ENCODE data around the gene DHCR24.
"Not testable (repeated sequence)": the region's sequence is repeated elsewhere in the genome, so short reads cannot be mapped to it uniquely, and the experiment has no call there.

DHCR24 gene

DNA sequence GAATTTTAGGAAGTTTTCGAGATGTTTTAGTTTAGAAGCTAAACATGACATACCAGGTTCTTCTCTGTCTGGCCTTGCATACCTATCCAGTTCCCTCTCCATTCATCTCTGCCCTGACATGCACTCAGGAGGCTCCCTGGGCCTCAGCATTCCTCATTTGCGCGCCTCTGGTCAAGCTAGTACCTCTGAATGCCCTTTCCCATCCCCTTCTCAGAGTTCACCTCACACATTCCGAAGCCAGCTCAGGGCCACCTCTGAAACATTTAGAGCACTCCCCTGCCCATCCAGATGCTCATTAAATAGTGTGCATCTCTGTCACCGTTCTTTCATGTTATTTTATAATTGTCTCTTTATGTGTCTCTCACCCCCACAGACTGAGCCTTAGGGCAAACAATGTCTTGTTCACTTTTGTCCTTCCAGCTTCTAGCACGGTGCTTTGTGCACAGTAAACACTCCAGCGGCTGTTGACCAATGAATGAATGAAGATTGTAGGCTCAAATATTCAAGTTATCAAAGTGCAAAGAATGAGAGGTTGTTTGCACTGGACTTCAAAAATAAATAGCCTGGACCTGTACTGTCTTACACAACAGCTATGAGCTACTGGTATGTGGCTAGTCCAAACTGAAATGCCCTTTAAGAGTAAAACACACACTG is 1.2 kb upstream of the DHCR24 start:
- no peak for DNase-seq

- no peak for DNase-seq
Observed at GRCh38 chr1:54887665-54888071, 673 bp upstream of the DHCR24 start.

GRCh38 chr1:54885807-54886723 is 930 bp downstream of the DHCR24 start:
- DNase-seq: no peak

DNA sequence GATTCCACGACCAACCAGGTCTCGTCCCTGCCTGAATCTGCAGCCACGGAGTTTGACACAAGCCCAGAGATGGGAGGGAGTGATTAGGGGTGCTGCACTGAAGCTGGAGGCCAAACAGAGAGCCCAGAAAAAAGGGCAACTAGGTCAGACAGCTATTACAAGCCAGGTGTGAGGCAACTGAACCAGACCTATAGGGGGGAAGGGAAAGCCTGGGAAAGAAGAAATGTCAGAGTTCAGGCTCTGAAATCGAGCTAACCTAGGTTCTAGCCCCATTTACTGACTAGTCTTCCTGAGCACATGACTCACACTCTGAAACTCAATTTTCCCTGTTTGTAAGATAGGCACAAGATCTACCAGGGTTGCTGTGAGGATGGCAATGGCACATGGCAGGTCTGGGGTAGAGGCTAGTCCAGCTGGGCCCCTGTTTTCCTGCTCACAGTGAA is 1.7 kb downstream of the DHCR24 start:
- no peak for DNase-seq

DNA sequence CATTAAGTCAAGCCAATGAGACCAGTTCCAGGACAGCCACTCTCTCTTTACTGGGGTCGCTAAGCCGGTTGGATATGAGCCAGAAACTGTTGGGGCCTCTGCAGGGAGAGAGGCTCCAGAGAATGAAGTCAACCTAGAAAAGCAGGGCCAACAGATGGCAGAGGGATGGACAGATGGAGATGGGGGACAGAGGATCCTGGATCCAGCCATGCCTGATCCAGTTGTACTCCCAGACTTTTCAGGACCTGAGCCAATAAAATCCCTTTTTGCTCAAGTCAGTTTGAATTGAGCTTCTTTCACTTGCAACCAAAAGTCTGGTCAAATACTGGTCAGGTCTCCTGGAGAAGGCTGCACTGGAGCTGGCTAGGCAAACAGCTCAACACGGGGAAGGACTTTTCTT is 2.2 kb downstream of the DHCR24 start:
- no peak for DNase-seq

- DNase-seq: no peak
Observed at GRCh38 chr1:54884135-54884586, 2.8 kb downstream of the DHCR24 start.

DNA sequence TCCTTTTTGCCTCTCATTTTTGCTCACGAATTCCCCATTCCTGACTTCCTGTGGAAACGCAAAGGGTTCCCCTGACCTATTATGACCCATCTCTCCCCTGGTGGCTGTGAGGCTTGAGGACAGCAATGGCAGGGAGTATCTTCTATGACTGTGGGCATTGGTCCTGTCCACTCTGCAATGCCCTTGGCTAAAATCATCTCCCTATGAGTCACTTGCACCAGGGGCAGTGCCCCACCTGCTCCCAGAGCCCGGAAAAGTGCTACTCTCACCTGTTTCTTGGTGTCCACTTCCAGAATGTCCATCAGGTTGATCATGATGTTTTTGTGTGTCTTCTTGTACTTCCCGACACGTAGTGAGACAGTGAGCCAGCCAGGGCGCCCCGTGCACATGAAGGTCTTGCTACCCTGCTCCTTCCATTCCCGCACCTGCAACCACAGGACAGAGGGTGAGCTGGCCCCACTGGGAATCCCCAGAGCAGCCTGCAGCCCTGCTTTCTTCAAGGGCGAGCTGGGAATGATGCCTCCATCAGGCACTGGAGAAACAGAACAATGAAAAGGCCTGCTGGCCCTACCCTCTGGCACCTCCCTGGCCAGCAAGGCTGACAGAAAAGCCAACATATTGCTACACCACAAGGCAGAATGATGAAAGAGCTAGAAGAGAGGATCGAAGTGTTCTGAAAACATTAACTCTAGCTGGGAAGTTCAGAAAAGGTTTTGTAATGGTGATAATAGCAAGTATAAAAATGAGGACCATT is 3.5 kb downstream of the DHCR24 start:
- no peak for DNase-seq

- DNase-seq: no peak
Observed at GRCh38 chr1:54882519-54882918, 4.5 kb downstream of the DHCR24 start.

- not testable (repeated sequence) for DNase-seq
Observed at GRCh38 chr1:54881604-54882003, 5.4 kb downstream of the DHCR24 start.

DNA sequence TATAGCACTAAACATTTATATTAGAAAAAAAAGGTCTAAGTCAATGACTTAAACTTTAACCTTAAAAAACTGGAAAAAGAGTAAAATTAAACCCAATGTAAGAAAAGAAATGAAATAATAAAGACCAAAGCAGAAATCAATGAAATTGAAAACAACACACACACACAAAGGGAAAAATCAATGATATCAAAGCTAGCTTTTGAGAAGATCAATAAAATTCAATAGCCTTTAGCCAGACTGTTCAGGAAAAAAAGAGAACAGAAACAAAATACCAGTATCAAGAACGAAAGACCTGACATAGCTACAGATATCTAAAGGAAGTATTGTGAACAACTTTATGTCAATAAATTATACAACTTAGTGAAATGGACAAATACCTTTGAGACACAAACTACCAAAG is 7.1 kb downstream of the DHCR24 start:
- DNase-seq: no peak

DNA sequence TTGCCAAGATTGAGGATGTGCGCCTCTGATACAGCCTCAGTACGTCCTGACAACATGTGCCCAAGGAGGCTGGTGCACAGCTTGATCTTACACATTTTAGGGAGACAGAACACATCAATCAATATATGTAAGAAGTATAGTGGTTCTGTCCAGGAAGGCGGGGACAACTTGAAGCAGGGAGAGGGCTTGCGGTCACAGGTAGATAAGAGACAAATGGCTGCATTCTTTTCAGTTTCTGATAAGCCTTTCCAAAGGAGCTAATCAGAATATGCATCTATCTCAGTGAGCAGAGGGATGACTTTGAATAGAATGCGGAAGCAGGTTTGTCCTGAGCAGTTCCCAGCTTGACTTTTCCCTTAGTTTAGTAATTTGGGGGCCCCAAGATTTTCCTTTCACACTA is 10.2 kb downstream of the DHCR24 start:
- no peak for DNase-seq

DNA sequence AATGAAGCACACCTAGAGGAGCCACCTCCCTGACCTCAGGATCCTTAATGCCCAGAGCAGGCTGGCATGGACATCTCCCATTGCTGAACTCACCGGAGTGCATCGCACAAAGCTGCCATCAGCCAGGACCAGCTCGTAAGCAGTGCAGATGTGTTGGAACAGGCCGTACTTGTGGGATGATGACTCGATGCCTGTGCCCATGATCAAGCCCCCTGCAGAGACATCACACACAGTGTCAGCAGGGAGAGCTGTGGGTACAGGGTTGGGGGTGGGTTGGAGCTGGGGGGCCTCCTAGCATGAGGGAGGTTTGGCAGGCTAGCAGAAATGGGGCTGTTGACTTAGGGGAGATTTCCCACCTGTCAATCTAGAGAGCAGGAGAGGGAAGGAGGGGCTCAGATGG is 12.0 kb downstream of the DHCR24 start:
- no peak for DNase-seq

DNA sequence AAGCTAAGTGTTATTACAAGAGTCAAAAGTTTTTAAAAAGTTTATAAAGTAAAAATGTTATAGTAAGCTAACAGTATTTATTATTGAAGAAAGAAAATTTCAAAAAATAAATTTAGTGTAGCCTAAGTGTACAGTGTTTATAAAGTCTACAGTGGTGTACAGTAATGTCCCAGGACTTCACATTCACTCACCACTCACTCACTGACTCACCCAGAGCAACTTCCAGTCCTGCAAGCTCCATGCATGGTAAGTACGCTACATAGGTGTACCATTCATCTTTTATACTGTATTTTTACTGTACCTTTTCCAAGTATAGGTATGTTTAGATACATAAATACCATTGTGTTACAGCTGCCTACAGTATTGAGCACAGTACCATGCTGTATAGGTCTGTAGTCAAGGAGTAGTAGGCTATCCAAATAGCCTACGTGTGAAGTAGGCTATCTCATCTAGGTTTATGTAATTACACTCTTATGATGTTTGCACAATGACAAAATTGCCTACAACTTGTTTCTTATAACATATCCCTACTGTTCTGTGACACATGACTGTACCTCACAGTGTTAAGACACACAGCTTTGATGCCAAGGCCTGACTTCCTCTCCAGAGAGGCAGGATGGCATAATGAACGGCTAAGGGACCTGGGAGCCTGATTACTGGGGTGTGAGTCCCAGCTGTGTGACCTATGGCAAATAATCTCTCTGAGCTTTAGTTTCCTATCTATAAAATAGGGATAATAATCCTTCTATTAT is 12.7 kb downstream of the DHCR24 start:
- DNase-seq: peak; percentile 30

DNA sequence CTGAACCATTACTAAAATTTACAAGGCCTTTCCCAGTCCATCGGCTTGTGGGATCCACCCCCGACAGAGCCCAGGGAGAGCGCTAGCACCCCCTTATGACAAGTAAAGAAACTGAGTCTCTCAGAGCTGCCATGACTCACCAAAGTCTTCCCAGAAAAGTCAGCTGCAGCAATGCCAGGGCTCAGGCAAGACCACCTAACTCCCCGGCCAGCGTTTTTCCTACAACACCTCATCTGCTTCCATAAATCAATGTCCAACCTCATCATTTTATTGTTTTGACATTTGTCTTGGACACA is 15.0 kb downstream of the DHCR24 start:
- no peak for DNase-seq

DNA sequence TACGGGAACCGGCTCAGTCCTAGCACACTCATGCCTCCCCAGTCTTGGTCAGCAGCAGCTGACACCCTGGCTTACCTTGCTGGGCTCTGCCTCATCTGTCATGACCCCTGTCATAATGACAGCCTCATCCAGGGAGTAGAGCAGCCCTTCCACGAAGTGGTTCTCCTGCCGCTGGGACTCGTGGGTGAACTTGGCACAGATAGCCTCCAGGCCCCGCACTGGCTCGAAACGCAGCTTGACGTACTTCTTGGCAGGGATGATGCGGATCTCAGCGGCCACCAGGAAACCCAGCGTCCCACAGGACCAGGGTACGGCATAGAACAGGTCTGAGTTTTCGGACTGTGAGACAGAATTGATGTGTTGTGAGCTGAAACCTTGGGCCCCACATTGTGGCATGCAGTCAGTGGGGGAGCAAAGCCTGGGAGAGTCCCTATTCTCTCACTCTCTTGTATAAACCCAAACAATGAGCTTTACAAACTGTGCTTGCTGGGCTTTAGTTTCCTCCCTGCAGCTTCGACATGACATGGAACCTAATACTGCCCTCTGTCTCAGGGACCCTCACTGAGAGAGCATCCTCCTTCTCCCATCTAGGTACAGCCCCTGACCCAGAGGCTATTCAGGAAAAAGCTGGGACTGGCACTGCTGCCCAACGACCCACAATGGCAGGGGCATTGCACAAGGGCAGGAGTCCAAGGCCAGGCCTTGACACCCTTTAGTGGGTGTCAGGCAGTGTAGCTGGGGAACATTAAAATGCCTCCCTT is 15.5 kb downstream of the DHCR24 start:
- no peak for DNase-seq

- DNase-seq: no peak
Observed at GRCh38 chr1:54870869-54871268, 16.1 kb downstream of the DHCR24 start.

DNA sequence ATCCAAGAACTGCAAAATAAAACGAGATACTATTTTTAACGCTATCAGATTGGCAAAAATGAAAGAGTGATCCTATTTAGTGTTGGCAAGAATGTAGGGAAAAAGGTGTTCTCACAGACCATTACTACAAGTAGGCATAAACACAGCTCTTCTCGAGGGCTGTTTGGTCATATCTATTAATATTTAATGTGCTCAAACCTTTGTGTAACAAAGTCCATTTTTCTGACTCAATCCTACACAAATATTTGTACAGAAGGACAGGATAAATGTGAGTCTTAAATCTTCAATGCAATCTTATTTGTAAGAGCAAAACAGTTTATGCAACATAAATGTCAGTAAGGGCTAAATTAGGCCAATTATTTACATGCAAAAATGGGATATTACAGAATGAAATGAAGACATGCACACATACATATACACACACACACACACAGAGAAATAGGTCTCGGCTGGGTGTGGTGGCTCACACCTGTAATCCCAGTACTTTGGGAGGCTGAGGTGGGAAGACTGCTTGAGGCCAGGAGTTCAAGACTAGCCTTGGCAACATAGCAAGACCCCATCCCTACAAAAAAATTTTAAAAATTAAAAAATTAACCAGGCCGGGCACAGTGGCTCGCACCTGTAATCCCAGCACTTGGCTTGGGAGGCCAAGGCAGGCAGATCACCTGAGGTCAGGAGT is 17.7 kb downstream of the DHCR24 start:
- DNase-seq: no peak

DNA sequence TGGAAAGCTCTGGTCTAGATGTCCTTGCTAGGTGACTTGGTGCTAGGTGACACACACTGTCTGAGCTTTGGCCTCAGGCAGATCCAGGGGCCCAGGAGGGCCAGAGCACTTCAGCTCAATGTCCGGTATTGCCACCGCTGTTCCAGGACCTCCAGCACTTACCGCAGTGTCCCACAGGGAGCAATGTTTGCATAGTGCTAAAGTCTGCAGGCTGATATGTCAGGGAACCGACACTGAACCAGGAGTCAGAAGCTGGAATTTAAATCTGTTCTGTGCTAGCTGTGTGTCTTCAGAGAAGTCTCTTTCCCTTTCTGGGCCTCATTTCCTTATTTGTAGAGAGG is 19.3 kb downstream of the DHCR24 start:
- no peak for DNase-seq

DNA sequence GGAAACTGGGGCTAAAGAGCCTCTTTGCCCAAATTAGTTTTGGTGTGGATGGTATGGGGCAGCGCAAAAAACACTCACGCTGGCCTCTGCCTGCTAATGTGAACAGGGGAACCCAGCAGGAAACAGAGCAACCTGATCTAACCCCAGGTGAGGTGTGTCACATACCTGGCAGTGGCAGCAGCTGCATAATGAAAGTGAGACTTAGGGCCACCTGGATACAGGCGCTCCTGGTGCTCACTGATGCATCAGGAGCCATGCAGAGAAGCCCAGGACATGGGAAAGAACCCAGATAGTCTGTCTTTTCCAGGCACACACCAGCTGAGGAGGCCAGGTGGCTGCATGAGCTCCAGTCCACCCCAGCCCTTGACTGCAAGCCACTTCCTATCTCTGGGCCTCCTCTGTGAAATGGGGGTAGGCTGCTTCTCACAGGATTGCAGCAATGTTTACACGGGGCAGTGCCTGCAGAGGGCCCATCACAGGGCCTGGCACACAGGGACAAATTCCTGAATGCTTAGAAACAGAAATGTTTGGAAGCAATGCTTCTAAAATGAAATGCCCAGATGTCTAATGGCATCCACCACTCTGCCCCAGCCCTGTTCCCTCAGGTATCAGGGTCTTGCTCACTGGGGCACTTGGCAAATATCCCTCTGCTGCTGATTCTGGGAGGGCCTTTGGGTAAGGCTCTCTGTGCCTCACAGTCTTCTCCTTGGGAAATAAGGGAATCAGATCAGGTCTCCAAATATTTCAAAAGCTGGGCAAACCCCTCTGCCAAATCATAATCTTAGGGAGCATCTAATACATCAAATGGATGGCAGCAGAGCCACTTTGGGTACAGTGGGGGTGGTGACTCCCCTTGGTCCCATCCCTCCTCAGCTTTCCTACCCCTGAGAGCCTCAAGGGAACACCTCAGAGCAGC is 19.9 kb downstream of the DHCR24 start:
- no peak for DNase-seq

Measured in fibroblast of skin of back (primary cell).